Upper lobe of left lung (tissue), 4 donors: ENCODE data around the gene CHRNA4.

Experiments used
- EP300 ChIP-seq, 4 donors: sonication (generic); formaldehyde crosslinking; IDR thresholded peaks; one replicate each; pipeline ENCODE4 v1.5.1; 2017; ENCODE audit warnings: antibody characterized with exemption in 4 of 4, control low read depth in 2 of 4
- POLR2A ChIP-seq, 4 donors: fragments of 450-650 bp; IDR thresholded peaks; one replicate each; pipeline ENCODE4 v1.5.1; 2016 to 2017; ENCODE audit warnings: antibody characterized with exemption in 4 of 4, mild to moderate bottlenecking in 2 of 4
- POLR2AphosphoS5 ChIP-seq, 2 donors: sonication (generic); formaldehyde crosslinking; IDR thresholded peaks; one replicate each; pipeline ENCODE4 v1.5.1; 2017; ENCODE audit warnings: antibody characterized with exemption in 2 of 2
- TF ChIP-seq, protein P1 (sequence below), 6 experiments: fragments of 450-650 bp in 4 of 6; fragments of 200-600 bp in 2 of 6; sonication (generic) in 2 of 6; IDR thresholded peaks; one replicate each; pipeline ENCODE4 v1.5.1; 2016 to 2019; ENCODE audit warnings: antibody characterized with exemption in 6 of 6

DNA sequence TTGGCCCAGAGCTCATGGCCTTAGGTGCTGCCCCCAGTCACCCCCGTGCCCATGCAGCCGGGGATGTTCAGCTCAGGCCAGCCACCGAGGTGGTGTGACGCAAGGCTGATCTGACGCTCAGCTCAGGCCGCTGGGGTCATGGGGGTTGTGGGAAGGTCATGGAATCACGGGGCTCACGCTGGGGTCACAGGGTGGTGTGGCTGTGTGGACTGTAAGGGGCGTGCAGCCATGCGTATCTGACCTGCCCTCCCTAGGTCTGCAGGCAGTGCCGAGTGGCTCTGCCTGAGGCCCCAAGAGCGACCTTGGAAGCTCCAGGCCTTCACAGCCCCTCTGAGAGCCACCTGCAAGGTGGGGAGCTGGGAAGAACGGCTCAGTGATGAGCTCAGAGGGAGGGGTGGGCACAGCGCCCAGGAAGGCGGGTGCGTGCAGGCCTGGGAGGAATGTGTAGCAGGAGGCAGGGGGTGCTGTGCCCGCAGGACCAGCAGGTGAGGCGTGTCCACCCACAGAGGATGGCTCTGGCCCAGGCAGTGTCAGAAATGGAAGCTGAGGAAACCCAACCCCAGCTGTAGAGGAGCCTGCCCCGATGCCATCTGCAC is 27.8 kb downstream of the CHRNA4 start:
- TF ChIP-seq, protein P1, sequence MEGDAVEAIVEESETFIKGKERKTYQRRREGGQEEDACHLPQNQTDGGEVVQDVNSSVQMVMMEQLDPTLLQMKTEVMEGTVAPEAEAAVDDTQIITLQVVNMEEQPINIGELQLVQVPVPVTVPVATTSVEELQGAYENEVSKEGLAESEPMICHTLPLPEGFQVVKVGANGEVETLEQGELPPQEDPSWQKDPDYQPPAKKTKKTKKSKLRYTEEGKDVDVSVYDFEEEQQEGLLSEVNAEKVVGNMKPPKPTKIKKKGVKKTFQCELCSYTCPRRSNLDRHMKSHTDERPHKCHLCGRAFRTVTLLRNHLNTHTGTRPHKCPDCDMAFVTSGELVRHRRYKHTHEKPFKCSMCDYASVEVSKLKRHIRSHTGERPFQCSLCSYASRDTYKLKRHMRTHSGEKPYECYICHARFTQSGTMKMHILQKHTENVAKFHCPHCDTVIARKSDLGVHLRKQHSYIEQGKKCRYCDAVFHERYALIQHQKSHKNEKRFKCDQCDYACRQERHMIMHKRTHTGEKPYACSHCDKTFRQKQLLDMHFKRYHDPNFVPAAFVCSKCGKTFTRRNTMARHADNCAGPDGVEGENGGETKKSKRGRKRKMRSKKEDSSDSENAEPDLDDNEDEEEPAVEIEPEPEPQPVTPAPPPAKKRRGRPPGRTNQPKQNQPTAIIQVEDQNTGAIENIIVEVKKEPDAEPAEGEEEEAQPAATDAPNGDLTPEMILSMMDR (IDR thresholded peaks at IDR 0.05): no peak
- TF ChIP-seq EP300 (IDR thresholded peaks at IDR 0.05) (no peak), POLR2AphosphoS5 (IDR thresholded peaks at IDR 0.05) (no peak), POLR2A (IDR thresholded peaks at IDR 0.05) (no peak)
